GM12878 (cell line): Measurements from ENCODE around the gene PAF1. TPM values are rescaled to one million over a fixed set of nuclear protein-coding genes. Genes with fewer than 3 reads are reported as not detected.

Source experiments
- ATAC-seq: fragments of 200-7000 bp; cut with Tn5 transposase; 3 replicates; pipeline ENCODE4 v1.9.1; 2020; ENCODE audit warnings: mild to moderate bottlenecking, moderate library complexity
- BruUV-seq: library from RNA; stranded (reverse); fragments of 400-500 nt; replicated peaks from 2 replicates; lab custom pipeline; 2021; lab: Mats Ljungman, UMichigan
- CTCF ChIA-PET: fragments of 300-600 bp; sonication (Branson Sonifier 250); formaldehyde crosslinking; extraction: SDS; loops from one replicate; lab custom pipeline; 2021; ENCODE audit warnings: inconsistent platforms; lab: Yijun Ruan, JAX
- POLR2A ChIA-PET: fragments of 350-600 bp; formaldehyde crosslinking; extraction: SDS; loops from one replicate; lab custom pipeline; 2021; ENCODE audit warnings: inconsistent platforms; lab: Charles Lee
- RAD21 ChIA-PET: fragments of 300-600 bp; sonication (Branson Sonifier 250); formaldehyde crosslinking; loops from one replicate; lab custom pipeline; 2023; ENCODE audit warnings: antibody characterized with exemption; ENCODE audit not compliant: unreplicated experiment; lab: Charles Lee
- SMC1A ChIA-PET: fragments of 300-600 bp; sonication (Branson Sonifier 250); formaldehyde crosslinking; loops from one replicate; lab custom pipeline; 2023; ENCODE audit not compliant: unreplicated experiment, uncharacterized antibody; lab: Charles Lee
- DNase-seq: peaks from one replicate; pipeline ENCODE4 v3.0.0-alpha.2; 2011; ENCODE audit warnings: low read depth, low spot score
- FAIRE-seq: peaks from 3 replicates; lab custom pipeline; 2011; peaks lifted over from hg19 to GRCh38; lab: Jason Lieb, UNC
- H2AFZ ChIP-seq: 2 replicates; pipeline ENCODE4 v1.6.0; 2011; ENCODE audit warnings: low read depth, low read length, control low read depth; ENCODE audit not compliant: control insufficient read depth
- H3K27ac ChIP-seq: 2 replicates; pipeline ENCODE4 v1.5.1; 2011; ENCODE audit warnings: control low read depth; ENCODE audit not compliant: control insufficient read depth, insufficient read depth
- H3K27me3 ChIP-seq, 2 experiments: replicated peaks in 1 of 2; 2 replicates each; pipeline versions ENCODE4 v1.6.0 to v1.6.1; 2011; ENCODE audit warnings: low read length in 1 of 2; ENCODE audit not compliant: control insufficient read depth in 2 of 2, insufficient read depth in 2 of 2
- H3K36me3 ChIP-seq, 2 experiments: 2 replicates each; pipeline ENCODE4 v1.5.1; 2011; ENCODE audit warnings: low read length in 1 of 2; ENCODE audit not compliant: control insufficient read depth in 2 of 2, insufficient read depth in 2 of 2
- H3K4me1 ChIP-seq: 2 replicates; pipeline ENCODE4 v1.6.1; 2011; ENCODE audit warnings: mild to moderate bottlenecking, low read length, moderate library complexity, mixed read lengths; ENCODE audit not compliant: control insufficient read depth, insufficient read depth
- H3K4me2 ChIP-seq: 2 replicates; pipeline ENCODE4 v1.6.0; 2011; ENCODE audit warnings: control low read depth; ENCODE audit not compliant: control insufficient read depth, insufficient read depth
- H3K4me3 ChIP-seq: fragments of 200-600 bp; sonication (generic); 2 replicates; pipeline ENCODE4 v1.5.1; 2016
- H3K79me2 ChIP-seq: 2 replicates; pipeline ENCODE4 v1.6.0; 2011; ENCODE audit warnings: low read length; ENCODE audit not compliant: control insufficient read depth, insufficient read depth
- H3K9ac ChIP-seq: 2 replicates; pipeline ENCODE4 v1.8.0; 2011; ENCODE audit warnings: low read length, control low read depth, mixed read lengths; ENCODE audit not compliant: control insufficient read depth, insufficient read depth
- H3K9me3 ChIP-seq: replicated peaks from 3 replicates; pipeline ENCODE4 v1.5.1; 2011; ENCODE audit warnings: mild to moderate bottlenecking, low read length; ENCODE audit not compliant: control insufficient read depth, insufficient read depth
- H4K20me1 ChIP-seq: 2 replicates; pipeline ENCODE4 v1.6.0; 2011; ENCODE audit not compliant: control insufficient read depth, insufficient read depth
- PML ChIP-seq: IDR thresholded peaks from 2 replicates; pipeline ENCODE4 v1.6.1; 2012; ENCODE audit warnings: low read length, inconsistent platforms
- WGBS: methylation state at CpG from one replicate; pipeline ENCODE4 v1.1.6; 2016; ENCODE audit warnings: low lambda C conversion rate; ENCODE audit not compliant: insufficient replicate concordance, insufficient coverage; ENCODE audit errors: missing lambda C conversion rate; 5-methylcytosine and 5-hydroxymethylcytosine counted together
- in situ Hi-C: fragments of 300-500 bp; cut with MboI; formaldehyde crosslinking; loops from 9 replicates; pipeline ENCODE4 v1.14.3; 2018; ENCODE audit warnings: mixed read lengths
- intact Hi-C: fragments of 100-400 bp; cut with micrococcal nuclease; formaldehyde crosslinking; loops from one replicate; pipeline ENCODE4 v1.14.2; 2022; ENCODE audit not compliant: unreplicated experiment
- polyA plus RNA-seq, 11 experiments: library from polyadenylated mRNA; depleted of rRNA in 4 of 11; unstranded in 6 of 11; stranded (reverse) in 5 of 11; fragments of >200 nt; fragmentation: Nextera tagmentation in 4 of 11; fragmentation: Illumina TruSeq in 1 of 11; extraction: Ambion mirVana in 4 of 11; extraction: Trizol in 1 of 11; gene quantifications; 1 replicate in 1 of 11; 2 replicates in 10 of 11; pipeline versions ENCODE4 v1.2.1 to v1.2.3, GENCODE V29; 2011 to 2016; ENCODE audit warnings: inconsistent platforms in 2 of 11, missing spikeins in 2 of 11, low read depth in 1 of 11
- total RNA-seq, 4 experiments: library from RNA; depleted of rRNA in 3 of 4; stranded (reverse); fragments of >200 nt in 3 of 4; fragmentation: Illumina TruSeq in 1 of 4; extraction: Trizol in 1 of 4; gene quantifications; 2 replicates each; pipeline versions ENCODE4 v1.2.1 to v1.2.3, GENCODE V29; 2013 to 2021
- TF ChIP-seq, protein P1 (sequence below): fragments of 450-650 bp; IDR thresholded peaks from 2 replicates; pipeline ENCODE4 v1.6.1; 2017; ENCODE audit warnings: low read depth, mild to moderate bottlenecking, moderate library complexity
- TF ChIP-seq, protein P2 (sequence below): fragments of 150-350 bp; IDR thresholded peaks from 2 replicates; pipeline ENCODE4 v1.6.1; 2014; ENCODE audit warnings: mild to moderate bottlenecking, low read depth, low read length
- TF ChIP-seq, protein P3 (sequence below): IDR thresholded peaks from 2 replicates; pipeline ENCODE4 v1.6.1; 2011; ENCODE audit warnings: low read depth, low read length, improper control_type of control experiment, borderline replicate concordance

PAF1 gene
- total and polyA plus RNA-seq, 10 of the 15 experiments (the other 5 are each of a cell fraction or from before 2014, with no cell fraction given): 1.7 to 45.8 (median 39.6) TPM

DNA sequence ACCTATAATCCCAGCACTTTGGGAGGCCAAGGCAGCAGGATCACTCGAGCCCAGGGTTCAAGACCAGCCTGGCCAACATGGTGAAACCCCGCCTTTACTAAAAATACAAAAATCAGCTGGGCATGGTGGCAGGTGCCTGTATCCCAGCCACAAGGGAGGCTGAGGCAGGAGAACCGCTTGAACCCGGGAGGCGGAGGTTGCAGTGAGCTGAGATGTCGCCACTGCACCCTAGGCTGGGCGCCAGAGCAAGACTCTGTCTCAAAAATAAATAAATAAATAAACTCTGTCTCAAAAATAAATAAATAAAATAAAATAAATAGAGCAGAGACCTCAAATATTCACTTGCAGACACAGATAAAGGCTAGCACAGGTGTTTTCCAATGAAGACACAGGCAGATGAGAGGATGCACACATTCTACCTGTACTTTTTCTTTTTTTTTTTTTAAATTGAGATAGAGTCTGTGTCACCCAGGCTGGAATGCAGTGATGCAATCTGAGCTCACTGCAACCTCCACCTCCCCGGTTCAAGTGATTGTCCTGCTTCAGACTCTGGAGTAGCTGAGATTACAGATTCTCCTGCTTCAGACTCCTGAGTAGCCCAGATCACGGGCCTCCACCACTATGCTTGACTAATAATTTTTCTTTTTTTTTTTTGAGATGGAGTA, 47.5 kb upstream of the PAF1 start:
- H3K79me2 ChIP-seq: peaks cover 27% of the 10 kb centered on the region
- H3K4me1 ChIP-seq: peaks cover 18% of the 10 kb centered on the region
- no TSS peak for BruUV-seq
- no peaks in the 10 kb centered on the region for H3K27me3 ChIP-seq
- no peak overlapping the region for H3K9ac ChIP-seq
- H3K4me3 ChIP-seq: no peak overlapping the region
- H2AFZ ChIP-seq: no peak overlapping the region
- no peak overlapping the region for H3K27ac ChIP-seq
- in situ Hi-C loops: no loop called here
- TF ChIP-seq PML: no peak
- TF ChIP-seq, protein P1, sequence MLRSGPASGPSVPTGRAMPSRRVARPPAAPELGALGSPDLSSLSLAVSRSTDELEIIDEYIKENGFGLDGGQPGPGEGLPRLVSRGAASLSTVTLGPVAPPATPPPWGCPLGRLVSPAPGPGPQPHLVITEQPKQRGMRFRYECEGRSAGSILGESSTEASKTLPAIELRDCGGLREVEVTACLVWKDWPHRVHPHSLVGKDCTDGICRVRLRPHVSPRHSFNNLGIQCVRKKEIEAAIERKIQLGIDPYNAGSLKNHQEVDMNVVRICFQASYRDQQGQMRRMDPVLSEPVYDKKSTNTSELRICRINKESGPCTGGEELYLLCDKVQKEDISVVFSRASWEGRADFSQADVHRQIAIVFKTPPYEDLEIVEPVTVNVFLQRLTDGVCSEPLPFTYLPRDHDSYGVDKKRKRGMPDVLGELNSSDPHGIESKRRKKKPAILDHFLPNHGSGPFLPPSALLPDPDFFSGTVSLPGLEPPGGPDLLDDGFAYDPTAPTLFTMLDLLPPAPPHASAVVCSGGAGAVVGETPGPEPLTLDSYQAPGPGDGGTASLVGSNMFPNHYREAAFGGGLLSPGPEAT: no peak
- TF ChIP-seq, protein P2, sequence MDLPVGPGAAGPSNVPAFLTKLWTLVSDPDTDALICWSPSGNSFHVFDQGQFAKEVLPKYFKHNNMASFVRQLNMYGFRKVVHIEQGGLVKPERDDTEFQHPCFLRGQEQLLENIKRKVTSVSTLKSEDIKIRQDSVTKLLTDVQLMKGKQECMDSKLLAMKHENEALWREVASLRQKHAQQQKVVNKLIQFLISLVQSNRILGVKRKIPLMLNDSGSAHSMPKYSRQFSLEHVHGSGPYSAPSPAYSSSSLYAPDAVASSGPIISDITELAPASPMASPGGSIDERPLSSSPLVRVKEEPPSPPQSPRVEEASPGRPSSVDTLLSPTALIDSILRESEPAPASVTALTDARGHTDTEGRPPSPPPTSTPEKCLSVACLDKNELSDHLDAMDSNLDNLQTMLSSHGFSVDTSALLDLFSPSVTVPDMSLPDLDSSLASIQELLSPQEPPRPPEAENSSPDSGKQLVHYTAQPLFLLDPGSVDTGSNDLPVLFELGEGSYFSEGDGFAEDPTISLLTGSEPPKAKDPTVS: no peak
- TF ChIP-seq, protein P3, sequence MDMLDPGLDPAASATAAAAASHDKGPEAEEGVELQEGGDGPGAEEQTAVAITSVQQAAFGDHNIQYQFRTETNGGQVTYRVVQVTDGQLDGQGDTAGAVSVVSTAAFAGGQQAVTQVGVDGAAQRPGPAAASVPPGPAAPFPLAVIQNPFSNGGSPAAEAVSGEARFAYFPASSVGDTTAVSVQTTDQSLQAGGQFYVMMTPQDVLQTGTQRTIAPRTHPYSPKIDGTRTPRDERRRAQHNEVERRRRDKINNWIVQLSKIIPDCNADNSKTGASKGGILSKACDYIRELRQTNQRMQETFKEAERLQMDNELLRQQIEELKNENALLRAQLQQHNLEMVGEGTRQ: no peak
- ChIA-PET CTCF (interaction anchor here (0.8 to 4.1 kb wide), 5 partner anchors 60 to 235 kb away, joined by 3 to 63 read pairs (median 4); partner anchors contain the start of genes DLL3 and EID2B), POLR2A (interaction anchor here (0.6 kb wide), 1 partner anchor 90 kb away, joined by 7 read pairs; no protein-coding TSS in a partner anchor), SMC1A (interaction anchor here (0.6 to 1.3 kb wide), 4 partner anchors 19 to 95 kb away, joined by 3 read pairs; no protein-coding TSS in a partner anchor), RAD21 (interaction anchor here (0.7 kb wide), 1 partner anchor 27 kb away, joined by 3 read pairs; no protein-coding TSS in a partner anchor)
- FAIRE-seq: no peak
- DNase-seq: no peak
- intact Hi-C loops: no loop called here
- no peak overlapping the region for H3K4me2 ChIP-seq
- H4K20me1 ChIP-seq: no peaks in the 10 kb centered on the region
- ATAC-seq: no peak
- 76% methylated on average over 9 of the region's 9 CpGs for WGBS
- peaks cover 2 to 8% of the 10 kb centered on the region in 2 experiments; a peak in 3 of 4 replicates for H3K36me3 ChIP-seq
- H3K9me3 ChIP-seq: no peaks in the 10 kb centered on the region
